ENCODE results near the gene STX5.
"Not testable (repeated sequence)": the region's sequence is repeated elsewhere in the genome, so short reads cannot be mapped to it uniquely, and the experiment has no call there.

DNA sequence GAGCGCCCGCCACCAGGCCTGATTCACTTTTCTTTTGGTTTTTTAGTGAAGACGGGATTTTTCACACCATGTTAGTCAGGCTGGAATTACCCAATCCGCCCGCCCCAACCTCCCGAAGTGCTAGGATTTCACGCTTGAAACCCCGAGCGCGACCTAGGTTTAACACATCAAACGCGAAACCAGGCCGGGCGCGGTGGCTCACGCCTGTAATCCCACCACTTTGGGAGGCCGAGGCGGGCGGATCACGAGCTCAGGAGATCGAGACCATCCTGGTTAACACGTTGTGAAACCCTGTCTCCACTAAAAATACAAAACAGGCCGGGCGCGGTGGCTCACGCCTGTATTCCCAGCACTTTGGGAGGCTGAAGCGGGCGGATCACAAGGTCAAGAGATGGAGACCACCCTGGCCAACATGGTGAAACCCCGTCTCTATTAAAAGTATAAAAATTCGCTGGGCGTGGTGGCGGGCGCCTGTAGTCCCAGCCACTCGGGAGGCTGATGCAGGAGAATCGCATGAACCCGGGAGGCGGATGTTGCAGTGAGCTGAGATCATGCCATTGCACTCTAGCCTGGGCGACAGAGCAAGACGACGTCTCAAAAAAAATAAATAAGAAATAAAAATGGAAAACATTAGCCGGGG, 9.0 kb upstream of the STX5 start:
- TF ChIP-seq, protein P1, sequence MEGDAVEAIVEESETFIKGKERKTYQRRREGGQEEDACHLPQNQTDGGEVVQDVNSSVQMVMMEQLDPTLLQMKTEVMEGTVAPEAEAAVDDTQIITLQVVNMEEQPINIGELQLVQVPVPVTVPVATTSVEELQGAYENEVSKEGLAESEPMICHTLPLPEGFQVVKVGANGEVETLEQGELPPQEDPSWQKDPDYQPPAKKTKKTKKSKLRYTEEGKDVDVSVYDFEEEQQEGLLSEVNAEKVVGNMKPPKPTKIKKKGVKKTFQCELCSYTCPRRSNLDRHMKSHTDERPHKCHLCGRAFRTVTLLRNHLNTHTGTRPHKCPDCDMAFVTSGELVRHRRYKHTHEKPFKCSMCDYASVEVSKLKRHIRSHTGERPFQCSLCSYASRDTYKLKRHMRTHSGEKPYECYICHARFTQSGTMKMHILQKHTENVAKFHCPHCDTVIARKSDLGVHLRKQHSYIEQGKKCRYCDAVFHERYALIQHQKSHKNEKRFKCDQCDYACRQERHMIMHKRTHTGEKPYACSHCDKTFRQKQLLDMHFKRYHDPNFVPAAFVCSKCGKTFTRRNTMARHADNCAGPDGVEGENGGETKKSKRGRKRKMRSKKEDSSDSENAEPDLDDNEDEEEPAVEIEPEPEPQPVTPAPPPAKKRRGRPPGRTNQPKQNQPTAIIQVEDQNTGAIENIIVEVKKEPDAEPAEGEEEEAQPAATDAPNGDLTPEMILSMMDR (conservative IDR thresholded peaks at IDR 0.05; ENCODE audit: low read length), result not testable (repeated sequence)
- TF ChIP-seq EZH2phosphoT487 (IDR thresholded peaks at IDR 0.05; ENCODE audit: borderline replicate concordance, low read depth, low read length), result not testable (repeated sequence)

Data from OCI-LY7 (cell line).